Colon (tissue), 2 donors: ENCODE results near the gene CCDC34.

Experiments used
- FAIRE-seq: peaks from 2 replicates; lab custom pipeline; 2012; peaks lifted over from hg19 to GRCh38; lab: Jason Lieb, UNC
- donor health status: control.
- donor health status: control.

Gene CCDC34

DNA sequence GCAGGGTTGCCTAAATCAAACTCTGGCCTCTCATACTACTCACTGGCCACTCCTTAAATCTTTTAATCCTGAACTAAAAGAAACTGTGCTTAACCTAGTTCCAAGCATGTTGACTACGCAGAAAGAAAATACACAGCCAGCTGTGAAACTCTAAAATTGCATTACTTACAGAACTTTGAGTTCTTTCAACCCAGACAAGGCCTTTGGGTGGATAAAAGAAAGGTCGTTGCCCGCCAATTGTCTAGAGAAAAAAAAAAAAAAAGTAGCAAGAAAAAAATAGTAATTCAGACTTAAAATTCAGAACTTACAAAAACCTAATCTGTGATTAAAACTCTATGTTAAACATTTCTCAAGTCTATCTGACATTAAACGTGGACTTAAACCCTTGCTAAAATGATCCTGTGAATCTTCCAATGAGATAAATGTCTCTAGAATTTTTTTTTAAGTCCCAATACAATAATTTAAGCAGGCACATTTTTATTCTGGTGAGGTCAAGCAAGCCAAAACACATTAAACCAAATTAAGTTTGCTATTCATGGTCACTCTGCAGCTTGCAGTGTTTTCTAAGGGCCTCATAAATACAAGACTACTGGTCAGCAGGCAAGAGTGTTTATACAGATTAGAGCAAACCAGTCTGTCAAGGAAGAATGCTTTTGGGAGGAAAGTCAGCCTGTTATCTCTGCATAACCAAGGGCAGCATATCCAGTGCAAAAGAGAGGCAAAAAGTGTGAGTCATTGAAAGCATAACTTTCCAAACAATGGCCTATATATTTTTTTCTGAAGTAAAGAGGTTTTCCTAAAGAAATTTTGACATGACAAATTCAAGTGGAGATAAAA lies 29.5 kb upstream of the CCDC34 start:
- FAIRE-seq, result no peak

DNA sequence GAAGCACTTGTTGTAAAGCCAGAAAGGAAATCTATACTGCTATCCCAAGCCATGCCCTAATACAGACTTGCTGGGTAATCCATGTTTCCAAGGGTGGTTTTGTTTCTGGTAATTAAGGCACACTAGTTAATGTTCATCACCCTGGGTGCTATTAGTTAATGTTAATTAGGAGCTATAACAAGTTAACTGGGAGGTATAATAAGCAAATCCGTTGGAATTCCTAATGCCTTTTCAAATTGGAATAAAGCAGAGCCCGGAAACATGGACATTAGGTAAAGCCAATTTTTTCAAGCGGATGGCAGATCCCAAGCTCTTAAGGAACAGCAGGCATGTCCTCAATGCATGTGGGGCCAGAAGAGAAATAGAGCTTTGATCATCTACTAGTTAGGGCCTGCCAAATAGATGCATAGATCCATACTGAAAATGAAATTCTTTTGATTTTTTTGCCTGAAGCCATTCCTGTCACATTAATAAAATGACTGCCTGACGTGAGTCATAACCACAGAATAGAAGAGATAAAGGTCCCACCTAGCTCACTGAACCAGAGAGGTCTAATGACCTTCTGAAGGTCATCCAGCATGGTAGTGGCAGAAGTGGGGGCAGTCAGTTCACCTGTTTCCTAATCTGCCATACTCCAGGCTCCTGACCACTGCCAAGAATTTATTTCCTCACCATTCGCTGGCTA lies 28.5 kb upstream of the CCDC34 start:
- no peak for FAIRE-seq

DNA sequence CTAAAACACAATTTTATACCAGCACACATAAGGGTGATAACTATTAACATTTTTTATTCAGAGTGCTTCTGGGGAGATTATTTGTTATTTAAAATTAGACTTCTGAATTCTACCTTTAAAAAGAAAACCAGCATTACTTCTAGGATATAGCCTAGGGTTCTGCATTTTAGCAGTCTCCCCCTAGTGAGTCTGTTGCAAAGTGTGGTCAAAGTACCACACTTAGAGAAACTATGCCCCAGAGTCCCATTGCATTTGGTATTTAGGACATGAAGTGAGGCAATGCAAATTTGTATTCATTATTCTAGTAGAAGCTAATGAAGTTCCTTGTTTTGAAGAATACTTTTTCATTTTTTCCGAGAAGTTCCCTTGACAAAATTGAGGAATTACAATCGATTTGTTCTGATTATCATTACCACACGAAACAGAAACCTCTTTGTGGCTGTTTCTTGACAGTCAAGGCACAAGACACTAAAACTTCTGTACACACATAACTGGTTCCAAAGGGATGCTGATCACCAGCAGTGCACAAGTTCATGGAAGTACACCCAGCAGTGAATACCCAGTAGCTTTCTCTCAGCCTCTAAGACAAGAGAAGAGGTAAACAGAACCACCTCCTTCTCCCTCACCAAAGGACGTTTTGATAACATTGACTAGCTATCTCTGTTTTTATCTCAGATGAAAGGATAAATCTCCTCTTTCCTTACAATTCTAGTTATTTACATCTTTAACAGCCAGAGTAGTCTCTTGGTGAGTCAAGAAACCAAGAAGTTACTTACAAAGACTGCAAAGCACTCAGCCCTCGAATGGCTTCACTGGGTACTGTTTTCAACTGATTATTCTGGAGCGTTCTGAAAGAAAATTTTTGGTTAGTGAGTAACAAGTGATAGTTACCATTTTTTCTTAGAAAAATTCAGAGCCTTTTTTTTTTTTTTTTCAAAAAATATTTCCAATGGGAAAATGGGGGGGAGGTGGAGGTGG lies 27.6 kb upstream of the CCDC34 start:
- no peak for FAIRE-seq

DNA sequence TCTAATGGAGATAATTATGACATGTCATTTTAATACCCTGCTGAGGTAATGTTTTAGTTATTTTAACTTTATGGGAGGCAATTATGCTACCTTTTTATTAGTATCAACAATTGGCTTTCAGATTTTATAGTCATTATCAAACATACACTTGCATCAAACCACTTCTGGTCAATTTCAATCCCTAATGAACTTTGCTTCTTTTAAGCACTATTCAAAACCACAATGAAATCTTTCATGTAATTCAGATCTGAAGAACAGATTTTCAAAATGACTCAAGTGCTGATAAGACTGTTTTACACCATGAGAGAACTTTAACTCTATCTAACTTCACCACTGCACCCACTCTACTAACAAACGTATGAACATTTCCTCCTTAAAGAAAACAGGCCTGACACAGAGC lies 25.9 kb upstream of the CCDC34 start:
- peak; percentile 82 for FAIRE-seq

DNA sequence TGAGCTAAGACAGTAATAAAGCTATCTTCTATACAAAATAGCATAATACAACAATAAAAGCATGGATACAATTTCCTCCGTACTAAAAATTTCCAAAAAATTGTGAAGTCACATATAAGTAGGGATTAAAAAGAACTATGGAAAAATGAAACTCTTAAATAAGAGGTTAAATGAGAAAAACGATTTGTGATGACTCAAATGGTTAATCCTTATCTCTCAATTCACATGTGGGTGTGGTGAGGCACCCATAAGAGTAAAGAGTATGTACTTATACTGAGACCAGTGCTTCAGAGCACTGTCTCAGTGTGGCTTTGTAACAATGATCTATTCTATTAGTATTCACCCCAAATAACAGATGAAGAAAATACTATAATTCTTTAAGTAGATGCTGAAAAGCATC lies 25.0 kb upstream of the CCDC34 start:
- no peak for FAIRE-seq

DNA sequence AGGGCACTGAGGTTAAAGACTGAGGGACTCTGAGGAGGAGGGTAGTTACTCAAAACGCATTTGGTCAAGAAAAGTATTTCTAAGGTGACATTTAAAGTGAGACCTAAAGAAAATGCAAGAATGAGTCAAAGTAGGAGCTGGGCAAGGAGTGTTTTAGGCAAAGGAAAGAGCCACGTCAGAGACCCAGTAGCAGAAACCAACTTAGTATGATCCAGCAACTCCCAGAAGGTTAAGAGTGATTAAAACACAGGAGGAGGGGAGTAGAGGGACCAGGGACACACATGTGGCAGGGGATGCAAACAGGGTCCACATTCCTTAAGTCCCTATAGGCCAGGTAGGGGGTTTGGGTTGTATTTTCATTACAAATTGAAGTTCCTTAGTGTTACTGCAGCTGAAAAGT lies 24.3 kb upstream of the CCDC34 start:
- FAIRE-seq, result no peak

DNA sequence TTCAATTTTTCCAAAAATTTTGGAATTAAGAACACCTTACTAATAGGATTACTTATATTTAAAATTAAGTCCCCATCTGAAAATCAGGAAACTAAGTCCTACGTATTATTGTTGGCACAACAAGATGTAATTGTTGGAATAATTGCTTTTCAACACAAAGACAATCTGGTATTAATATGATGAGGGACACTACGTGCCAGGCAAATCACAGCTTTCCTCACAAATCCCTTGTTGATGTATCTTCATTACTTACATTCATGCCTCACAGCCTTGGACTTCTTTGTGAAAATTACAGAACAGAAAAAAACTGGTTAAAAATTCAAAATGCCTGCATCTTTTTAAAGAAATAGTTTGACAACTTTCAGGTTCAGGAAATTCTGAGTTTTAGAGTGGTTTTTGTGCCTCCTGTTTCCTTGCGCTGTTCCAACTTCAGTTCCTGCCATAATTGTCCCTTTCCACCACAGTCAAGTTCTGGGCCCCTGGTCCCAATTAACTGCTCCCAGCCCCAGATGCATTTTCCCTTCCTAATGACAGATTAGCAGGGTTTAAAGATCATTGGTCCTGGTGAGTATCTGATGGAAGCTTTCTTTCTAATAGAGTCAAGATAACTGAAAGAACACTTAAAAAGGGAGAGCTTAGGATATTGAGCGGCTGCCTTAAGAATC lies 23.3 kb upstream of the CCDC34 start:
- no peak for FAIRE-seq

DNA sequence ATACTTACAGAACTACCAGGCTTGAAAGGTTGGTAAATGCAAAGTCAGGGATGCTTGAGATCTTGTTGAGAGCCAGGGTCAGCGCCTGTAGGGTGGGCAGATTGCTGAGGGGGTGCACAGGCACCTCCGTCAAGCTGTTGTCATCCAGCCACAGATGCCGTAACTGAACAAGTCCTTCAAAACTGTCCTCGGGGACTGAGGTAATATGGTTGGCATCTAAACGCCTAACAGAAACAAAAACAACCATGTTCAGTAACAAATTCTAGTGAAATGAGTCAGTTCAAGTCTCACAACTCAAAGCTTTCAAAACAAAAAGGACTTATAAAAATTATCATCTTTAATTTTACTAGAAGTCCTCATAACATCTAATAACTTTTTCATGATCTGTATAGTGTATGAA lies 22.2 kb upstream of the CCDC34 start:
- FAIRE-seq, result no peak

DNA sequence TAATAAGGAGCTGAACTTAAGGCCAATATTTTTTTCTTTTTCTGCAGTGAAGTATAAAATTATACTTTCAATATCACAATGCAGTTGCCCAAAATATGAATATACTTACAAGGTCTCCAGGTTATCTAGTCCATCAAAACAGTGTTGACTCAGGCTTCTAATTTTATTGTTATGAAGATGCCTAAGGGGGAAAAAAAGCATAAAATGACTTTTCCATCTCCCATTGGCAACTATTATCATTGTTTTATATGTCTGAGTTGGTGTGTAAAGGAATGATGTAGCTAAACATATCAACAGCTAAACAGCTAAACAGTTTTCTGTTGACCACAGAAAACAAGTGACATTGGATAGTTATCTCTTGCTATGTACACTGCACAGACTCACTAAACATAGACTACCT lies 21.2 kb upstream of the CCDC34 start:
- no peak for FAIRE-seq

DNA sequence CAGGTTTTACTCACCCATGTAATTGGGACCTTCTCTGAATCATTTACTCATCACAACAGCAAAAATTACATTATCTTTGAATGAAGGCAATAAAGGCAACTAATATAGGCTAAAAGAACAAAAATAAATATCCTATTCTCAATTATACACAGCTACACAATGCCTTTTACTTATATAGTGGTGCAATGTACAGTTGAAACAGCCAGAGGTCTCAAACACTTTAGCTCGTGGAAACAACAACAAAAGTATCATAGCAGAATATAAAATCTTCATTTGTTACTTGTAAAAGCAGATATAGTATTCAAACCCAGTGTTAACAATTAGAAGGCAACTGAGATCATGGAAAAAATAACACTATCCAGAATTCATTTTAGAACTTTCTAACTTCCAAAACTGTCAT lies 20.6 kb upstream of the CCDC34 start:
- no peak for FAIRE-seq

DNA sequence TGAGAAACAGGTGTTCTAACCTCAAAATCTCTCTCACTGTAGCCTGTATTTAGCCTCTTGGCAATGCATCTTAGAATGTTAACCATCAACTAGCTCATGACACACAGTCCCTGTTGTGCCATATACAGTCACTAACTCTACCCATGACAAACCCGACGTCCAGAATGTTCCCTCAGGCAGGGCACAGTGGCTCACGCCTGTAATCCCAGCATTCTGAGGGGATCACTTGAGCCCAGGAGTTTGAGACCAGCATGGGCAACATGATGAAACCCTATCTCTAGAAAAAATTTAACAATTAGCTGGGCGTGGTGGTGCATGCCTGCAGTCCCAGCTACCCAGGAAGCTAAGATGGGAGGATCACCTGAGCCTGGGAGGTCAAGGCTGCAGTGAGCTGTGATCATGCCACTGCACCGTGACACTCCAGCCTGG lies 18.2 kb upstream of the CCDC34 start:
- FAIRE-seq, result no peak

DNA sequence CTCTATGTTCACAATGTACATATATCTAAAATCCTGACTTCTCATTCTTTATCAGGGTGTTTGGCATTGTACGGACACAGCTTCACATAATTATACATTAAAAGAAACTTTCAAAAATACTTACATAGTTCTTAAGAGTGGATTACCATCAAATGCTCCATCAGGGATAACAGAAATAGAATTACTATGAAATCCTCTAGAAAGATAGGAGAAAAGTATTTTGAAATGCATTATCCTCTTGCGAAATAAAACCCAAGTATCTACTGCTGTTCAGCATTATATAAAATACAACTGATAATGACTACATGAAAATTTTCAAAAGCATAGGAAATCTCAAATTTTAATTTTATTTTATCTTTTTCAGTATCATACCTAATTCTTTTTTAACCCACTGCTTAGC lies 17.8 kb upstream of the CCDC34 start:
- FAIRE-seq, result no peak

DNA sequence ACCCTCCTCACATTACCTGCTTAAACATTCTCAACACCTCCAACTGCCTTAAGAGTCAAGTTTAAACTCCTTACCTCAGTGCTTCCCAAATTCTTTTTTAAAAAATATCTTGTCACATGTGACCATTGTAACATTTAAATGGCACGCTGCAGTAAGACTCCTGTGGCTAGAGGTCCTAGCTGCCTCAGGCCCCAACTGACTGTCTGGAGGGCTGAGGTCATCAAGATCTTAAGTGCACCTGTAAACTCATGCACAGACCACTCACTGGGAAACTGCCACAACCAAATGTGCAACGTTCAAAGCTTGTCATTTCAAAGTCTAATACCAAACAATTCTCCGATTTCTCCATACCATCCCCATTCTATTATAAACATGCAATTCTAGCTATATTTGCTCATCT lies 16.4 kb upstream of the CCDC34 start:
- FAIRE-seq, result no peak

DNA sequence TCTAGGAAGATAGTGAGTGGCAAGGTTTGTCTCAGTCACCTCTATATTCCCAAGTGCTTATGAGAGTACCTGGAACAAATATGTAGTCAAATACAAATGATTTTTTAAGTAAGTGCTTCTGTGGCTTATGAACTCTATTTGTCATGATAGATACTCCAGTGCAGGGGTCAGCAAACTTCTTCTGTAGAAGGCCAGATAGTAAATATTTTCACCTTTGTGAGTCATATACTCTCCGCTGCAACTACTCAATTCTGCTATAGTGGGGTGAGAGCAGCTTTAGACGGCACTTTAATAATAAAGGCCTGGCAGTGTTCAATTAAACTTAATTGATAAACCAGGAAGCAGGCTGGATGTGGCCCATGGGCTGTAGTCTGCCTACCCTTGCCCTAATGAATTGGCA lies 12.4 kb upstream of the CCDC34 start:
- no peak for FAIRE-seq

DNA sequence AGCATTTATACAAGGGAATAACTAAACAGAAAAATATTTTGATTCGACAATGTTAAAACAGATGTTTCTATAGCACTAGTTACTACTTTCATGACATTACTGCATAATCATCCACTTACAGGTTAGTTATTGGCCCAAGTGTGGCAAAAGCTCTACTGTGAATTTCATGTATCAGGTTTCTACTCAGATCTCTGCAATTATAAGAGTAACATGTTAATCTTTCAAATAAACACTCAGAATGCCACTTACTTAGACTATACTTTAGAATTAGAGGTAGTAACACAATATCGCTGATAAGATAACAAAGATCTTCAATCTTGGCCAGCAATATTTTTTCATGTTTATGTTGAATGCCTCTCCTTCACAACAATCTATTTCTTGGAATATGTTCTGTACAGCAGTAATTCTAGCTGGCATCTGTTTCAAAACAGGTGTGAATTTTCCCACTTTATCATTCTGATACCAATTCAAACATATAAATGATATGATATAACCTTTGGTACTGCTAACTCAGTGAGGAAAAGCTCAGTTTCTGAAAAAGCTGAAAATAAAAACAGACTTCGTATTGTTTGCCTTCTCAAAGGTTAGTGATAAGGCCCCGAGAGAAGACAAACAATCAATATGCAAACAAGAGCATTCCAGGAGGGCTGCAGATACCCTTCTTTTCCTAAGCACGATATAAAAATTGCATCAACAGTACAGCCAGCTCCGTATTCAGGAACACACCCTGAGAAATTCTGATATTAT lies 11.0 kb upstream of the CCDC34 start:
- FAIRE-seq, result no peak

DNA sequence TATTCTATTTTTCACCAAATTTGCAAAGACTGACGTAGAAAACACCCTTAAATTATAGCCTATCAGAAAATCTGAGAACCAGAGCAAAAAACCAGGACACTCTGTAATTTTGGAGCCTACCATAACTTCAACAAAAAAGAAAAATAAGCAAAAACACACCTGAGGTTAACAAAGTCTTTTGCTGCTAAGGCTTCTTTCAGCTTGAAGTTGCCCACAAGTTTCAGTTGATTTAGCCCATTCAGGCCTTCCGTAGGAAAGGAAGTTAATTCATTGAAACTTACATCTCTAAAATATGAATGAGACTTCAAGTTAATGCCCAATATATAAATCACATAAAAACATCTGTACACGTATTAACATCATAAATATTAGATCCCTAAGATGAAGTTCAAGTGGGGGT lies 10.4 kb upstream of the CCDC34 start:
- no peak for FAIRE-seq

DNA sequence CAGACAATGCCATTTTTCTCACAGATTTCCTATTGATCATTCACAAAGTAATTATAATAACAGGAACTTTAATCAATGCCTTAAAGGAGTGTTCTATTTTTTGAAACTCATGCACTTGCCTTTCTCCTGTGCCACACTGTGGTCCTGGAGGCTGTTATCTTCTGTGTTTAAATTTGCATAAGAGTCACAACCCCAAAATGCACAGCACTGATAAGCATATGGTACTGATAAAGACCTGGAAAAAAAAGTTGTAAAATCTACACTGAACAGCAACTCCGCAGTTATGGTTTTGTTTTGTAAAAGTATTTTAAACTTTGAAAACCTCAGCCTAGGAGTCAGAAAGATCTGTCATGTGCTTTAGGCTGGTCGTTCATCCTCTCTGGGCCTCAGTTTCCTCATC lies 9.1 kb upstream of the CCDC34 start:
- no peak for FAIRE-seq

DNA sequence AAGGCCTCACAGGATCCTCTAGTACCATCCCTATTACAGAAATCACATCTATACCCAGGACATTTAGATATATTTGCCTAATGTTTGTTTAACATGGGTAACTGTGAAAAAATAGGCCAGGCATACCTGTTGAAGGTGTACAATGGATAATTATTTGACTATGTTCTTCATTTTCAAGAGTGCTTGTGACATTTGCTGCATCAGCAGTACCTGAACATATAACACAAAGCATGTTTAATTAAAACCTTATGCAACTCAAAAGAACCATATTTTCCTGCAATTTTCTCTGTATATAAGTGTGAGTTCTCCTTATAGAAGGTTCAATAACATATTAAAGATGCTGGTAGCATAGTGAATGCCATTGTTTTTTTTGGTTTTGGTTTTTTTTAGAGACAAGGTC lies 8.5 kb upstream of the CCDC34 start:
- no peak for FAIRE-seq

DNA sequence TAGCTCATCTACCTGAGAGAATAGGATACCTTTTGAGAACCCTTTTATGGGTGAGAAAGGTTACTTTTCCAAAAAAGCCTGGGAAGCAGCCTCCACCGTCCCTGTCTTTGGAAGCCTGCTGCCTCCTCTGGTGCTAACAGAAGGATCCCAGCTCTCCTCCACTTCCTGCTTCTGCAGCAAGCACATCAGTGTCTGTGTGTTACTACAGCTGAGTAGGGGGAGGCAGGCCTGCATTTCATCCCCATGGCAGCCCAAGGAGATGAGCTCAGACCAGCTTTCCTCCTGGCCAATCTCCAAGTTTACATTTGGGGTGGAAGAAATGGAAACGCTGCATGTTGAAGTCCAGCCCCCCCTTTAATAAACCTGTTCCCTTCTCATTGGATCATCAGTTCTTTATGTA lies 7.4 kb upstream of the CCDC34 start:
- FAIRE-seq, result no peak

DNA sequence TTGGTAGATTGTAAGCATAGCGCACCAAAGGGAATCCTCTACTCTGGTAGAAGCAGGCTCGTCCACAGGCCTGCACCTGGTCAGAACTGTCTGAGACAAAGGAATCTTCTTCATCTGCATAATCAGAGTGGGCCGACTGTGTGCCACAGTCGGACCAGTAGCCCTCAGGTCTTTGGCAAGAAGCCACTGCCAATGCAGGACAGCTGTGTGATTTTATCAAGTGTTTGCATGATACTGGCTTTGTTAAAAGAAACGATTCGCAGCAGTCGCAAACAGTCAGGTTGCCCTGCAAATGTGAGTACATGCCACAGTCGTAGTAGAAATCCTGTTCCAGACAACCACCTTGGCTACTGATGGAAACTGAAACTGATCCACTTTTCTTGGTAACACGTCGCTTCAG lies 4.9 kb upstream of the CCDC34 start:
- FAIRE-seq, result no peak

DNA sequence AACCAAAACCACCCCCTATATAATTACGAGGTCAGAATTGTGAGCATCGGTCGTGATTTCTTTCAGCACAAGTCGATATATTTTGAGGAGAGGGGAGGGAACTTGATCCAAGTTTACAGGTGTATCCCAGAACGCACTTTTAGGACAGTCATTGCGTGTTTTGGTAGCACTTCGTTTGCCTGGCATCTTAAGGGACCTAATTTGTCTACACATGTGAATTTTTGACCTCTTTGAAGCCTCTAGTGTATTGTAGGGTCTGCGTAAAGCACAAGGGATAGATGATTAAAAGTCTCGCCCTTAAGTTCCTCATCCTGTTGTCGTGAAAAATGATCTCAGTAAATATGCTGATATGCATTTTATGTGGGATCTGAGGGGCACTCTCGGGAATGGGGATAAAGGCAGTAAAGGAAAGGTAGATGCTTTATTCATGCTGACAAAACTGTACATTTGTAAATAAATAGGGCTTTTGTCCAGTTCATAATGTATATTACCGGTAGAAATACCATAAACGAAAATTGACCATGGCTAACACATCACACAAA lies 632 bp upstream of the CCDC34 start:
- no peak for FAIRE-seq
